Activated CD8-positive, alpha-beta T cell treated with anti-CD3 and anti-CD28 coated beads for 36 hours (primary cell): ENCODE data around the gene SCLY. TPM values are rescaled to one million over a fixed set of nuclear protein-coding genes. Genes with fewer than 3 reads are reported as not detected.

ENCODE experiments used
- ATAC-seq: fragments of 200-7000 bp; cut with Tn5 transposase; one replicate; pipeline ENCODE4 v1.10.0; 2021; ENCODE audit warnings: mild to moderate bottlenecking, moderate library complexity
- CTCF ChIA-PET: fragments of 350-600 bp; sonication (Branson Sonifier 250); formaldehyde crosslinking; loops from one replicate; lab custom pipeline; 2021; ENCODE audit warnings: antibody characterized with exemption; lab: Charles Lee
- POLR2A ChIA-PET: fragments of 350-600 bp; sonication (Branson Sonifier 250); formaldehyde crosslinking; loops from one replicate; lab custom pipeline; 2021; ENCODE audit warnings: antibody characterized with exemption; lab: Charles Lee
- DNase-seq: peaks from one replicate; pipeline ENCODE4 v3.0.0-alpha.2; 2020
- H3K27ac Mint-ChIP-seq: one replicate; pipeline ENCODE4 v1.8.0; 2021; ENCODE audit warnings: mild to moderate bottlenecking, mixed read lengths
- H3K27me3 Mint-ChIP-seq: one replicate; pipeline ENCODE4 v1.8.0; 2021; ENCODE audit warnings: mixed read lengths
- H3K36me3 Mint-ChIP-seq: one replicate; pipeline ENCODE4 v1.8.0; 2021; ENCODE audit warnings: low read depth, mixed read lengths
- H3K4me1 Mint-ChIP-seq: one replicate; pipeline ENCODE4 v1.8.0; 2021; ENCODE audit warnings: low read depth, mixed read lengths
- H3K4me3 Mint-ChIP-seq: one replicate; pipeline ENCODE4 v1.8.0; 2021; ENCODE audit warnings: mild to moderate bottlenecking, moderate library complexity, mixed read lengths
- H3K9me3 Mint-ChIP-seq: one replicate; pipeline ENCODE4 v1.8.0; 2021; ENCODE audit warnings: mixed read lengths
- intact Hi-C: fragments of 100-400 bp; cut with micrococcal nuclease; formaldehyde crosslinking; loops from one replicate; pipeline ENCODE4 v1.10.0; 2022
- total RNA-seq, 2 experiments: library from RNA; stranded (reverse); gene quantifications; one replicate each; pipeline ENCODE4 v1.2.3, GENCODE V29; 2021
- TF ChIP-seq, protein P1 (sequence below): fragments of 200-600 bp; IDR thresholded peaks from one replicate; pipeline ENCODE4 v1.8.0; 2022; ENCODE audit warnings: antibody characterized with exemption, mild to moderate bottlenecking

SCLY gene
- total RNA-seq, 2 experiments from 2014 or later = 77.9 to 93.2 TPM

DNA sequence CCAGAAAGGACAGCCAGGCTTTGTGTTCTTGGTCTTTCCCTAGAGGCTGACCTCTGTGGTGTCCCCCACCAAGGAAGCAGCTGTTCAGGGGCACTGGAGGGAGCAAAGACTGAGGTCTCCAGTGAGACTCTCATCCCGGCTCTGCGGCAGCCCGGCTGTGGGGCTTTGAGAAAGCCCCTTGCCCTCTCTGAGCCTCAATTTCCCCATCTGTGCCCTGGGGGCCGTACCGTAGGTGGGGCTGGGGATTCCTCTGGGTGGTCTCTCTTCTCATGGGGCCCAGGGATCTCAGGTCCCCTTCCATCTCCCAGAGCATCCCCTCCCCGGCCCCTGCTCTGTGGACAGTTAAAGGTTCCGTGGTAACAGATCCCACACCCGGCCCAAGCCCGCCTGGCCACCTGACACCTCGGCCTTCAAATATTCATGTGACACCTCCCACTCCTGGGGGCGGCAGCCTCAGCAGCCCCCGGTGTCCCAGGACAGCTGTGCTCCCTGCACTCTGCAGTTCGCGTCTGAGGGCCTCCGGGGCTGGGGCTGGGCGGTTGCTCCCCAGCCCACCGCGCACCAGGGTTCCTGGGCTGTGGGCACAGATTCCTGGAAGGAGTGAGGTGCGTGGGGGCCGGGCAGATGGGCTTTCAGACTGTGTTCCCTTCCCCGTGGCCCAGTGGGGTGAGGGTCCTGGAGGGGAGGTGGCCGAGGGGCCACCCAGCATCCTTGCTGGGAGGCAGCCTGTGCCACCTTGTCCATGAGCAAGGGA, 62.6 kb downstream of the SCLY start:
- ATAC-seq (no peak), DNase-seq (no peak)
- CTCF ChIA-PET = no interaction called here
- H3K27ac Mint-ChIP-seq = no peak overlapping the region
- intact Hi-C loops = no loop called here
- H3K27me3 Mint-ChIP-seq = no peaks in the 10 kb centered on the region
- no peak overlapping the region for H3K4me3 Mint-ChIP-seq
- H3K36me3 Mint-ChIP-seq = no peaks in the 10 kb centered on the region
- POLR2A ChIA-PET = no interaction called here
- no peaks in the 10 kb centered on the region for H3K4me1 Mint-ChIP-seq
- TF ChIP-seq, protein P1, sequence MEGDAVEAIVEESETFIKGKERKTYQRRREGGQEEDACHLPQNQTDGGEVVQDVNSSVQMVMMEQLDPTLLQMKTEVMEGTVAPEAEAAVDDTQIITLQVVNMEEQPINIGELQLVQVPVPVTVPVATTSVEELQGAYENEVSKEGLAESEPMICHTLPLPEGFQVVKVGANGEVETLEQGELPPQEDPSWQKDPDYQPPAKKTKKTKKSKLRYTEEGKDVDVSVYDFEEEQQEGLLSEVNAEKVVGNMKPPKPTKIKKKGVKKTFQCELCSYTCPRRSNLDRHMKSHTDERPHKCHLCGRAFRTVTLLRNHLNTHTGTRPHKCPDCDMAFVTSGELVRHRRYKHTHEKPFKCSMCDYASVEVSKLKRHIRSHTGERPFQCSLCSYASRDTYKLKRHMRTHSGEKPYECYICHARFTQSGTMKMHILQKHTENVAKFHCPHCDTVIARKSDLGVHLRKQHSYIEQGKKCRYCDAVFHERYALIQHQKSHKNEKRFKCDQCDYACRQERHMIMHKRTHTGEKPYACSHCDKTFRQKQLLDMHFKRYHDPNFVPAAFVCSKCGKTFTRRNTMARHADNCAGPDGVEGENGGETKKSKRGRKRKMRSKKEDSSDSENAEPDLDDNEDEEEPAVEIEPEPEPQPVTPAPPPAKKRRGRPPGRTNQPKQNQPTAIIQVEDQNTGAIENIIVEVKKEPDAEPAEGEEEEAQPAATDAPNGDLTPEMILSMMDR = no peak
- H3K9me3 Mint-ChIP-seq = no peaks in the 10 kb centered on the region

DNA sequence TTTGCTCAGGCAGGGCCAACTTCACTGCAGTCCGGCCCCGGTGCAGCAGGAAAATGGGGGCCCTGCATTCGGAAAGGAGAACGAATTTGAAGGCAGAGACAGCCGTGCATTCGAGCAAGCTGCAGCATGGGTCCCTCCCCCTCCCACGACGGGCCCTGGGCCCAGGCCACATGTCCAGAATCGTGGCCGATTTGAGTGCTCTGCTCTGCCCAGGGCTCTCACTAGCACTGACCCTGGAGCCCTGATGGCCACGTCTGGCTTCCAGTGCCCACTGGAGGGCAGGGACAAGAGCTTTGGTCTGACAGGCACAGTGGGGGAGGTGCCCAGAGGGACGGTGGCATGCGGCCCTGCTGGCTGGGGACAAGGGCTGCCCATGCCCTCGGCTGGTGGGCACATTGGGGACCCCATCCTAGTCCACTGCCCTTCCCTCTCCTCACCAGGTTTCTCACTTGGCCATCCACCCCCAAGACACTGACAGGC, 63.2 kb downstream of the SCLY start:
- ChIA-PET POLR2A (no interaction called here), CTCF (no interaction called here)
- Mint-ChIP-seq H3K4me3 (no peak overlapping the region), H3K27me3 (no peaks in the 10 kb centered on the region), H3K36me3 (no peaks in the 10 kb centered on the region), H3K4me1 (no peaks in the 10 kb centered on the region), H3K9me3 (no peaks in the 10 kb centered on the region), H3K27ac (no peak overlapping the region)
- TF ChIP-seq, protein P1 = no peak
- intact Hi-C loops = no loop called here
- DNase-seq (no peak), ATAC-seq (no peak)

DNA sequence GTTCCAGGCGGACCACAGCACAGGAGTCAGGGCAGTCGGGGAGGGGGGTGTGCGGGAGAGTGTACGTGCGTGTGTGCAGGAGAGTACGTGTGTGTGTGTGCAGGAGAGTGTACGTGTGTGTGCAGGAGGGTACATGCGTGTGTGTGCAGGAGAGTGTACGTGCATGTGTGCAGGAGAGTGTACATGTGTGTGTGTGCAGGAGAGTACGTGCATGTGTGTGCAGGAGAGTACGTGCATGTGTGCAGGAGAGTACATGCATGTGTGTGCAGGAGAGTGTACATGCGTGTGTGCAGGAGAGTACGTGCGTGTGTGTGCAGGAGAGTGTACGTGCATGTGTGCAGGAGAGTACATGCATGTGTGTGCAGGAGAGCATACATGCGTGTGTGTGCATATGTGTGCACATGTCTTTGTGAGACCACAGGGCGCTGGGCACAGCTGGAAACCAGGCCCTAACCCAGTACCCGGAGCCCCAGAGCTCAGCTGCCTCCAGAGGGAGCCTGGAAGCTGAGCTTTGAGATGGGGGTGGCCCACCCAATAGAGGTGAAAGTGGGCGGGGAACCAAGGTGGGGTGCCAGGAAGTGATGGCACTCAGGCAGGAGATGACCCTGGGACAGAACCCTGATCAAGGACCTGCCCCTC, 63.8 kb downstream of the SCLY start:
- ChIA-PET CTCF (no interaction called here), POLR2A (no interaction called here)
- H3K27me3 Mint-ChIP-seq = no peaks in the 10 kb centered on the region
- no peak for DNase-seq
- no peak for ATAC-seq
- intact Hi-C loops = no loop called here
- H3K4me1 Mint-ChIP-seq = no peaks in the 10 kb centered on the region
- H3K27ac Mint-ChIP-seq = no peak overlapping the region
- no peak overlapping the region for H3K4me3 Mint-ChIP-seq
- H3K9me3 Mint-ChIP-seq = no peaks in the 10 kb centered on the region
- H3K36me3 Mint-ChIP-seq = no peaks in the 10 kb centered on the region
- TF ChIP-seq, protein P1 = no peak

DNA sequence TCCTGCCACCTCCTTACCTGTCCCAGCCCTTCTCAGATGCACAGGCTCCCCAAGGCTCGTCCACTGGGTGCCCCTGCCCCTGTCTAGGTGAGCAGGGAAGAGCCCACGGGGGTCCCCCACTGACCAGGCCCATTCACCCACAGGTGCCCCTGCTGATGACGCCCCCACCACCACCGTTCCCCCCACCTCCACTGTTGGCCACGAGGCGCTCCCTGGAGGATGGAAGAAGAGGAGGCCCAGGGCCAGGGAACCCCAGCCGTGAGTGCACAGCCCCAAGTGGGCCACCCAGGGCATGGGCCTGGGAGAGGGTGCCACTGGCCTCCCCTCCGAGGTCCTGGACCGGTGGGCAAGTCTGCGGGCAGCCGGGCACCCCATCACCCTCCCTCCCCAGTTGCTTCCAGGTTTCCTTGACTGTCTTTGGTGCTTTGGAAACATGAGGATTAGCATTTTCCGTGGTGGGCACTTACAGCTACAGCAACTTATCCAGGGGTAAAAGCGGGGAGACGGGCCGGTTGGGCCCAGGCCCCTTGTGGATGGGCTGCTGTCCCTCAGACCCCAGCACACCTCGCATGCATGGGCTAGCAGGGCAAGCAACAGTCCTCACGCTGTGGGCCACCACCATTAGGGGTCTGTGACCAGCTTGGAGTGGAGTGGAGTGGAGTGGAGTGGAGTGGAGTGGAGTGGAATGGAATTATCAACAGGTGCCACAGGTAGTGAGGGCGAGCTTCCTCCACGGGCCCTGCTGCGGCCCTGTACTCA, 64.5 kb downstream of the SCLY start:
- Mint-ChIP-seq H3K27me3 (no peaks in the 10 kb centered on the region), H3K4me3 (no peak overlapping the region), H3K27ac (no peak overlapping the region), H3K9me3 (no peaks in the 10 kb centered on the region), H3K4me1 (no peaks in the 10 kb centered on the region), H3K36me3 (no peaks in the 10 kb centered on the region)
- ChIA-PET CTCF (no interaction called here), POLR2A (interaction anchor here (0.6 kb wide), 1 partner anchor 1882 kb away, joined by 3 read pairs; no protein-coding TSS in a partner anchor)
- DNase-seq (no peak), ATAC-seq (no peak)
- TF ChIP-seq, protein P1 = no peak
- intact Hi-C loops = no loop called here

DNA sequence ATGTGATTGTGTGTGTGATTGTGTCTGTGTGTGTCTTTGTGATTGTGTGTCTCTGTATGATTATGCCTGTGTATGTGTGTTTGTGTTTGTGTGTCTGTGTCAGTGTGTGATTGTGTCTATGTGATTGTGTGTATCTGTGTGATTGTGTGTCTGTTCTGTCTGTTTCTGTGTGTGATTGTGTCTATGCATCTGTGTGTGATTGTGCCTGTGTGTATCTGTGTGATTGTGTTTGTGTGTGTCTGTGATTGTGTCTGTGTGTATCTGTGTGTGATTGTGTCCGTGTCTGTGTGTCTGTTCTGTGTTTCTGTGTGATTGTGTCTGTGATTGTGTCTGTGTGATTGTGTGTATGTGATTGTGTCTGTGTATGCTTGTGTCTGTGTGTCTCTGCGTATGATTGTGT, 65.5 kb downstream of the SCLY start:
- H3K27me3 Mint-ChIP-seq = no peaks in the 10 kb centered on the region
- H3K4me3 Mint-ChIP-seq = no peak overlapping the region
- no peaks in the 10 kb centered on the region for H3K9me3 Mint-ChIP-seq
- no peak for ATAC-seq
- intact Hi-C loops = no loop called here
- TF ChIP-seq, protein P1 = no peak
- ChIA-PET POLR2A (no interaction called here), CTCF (no interaction called here)
- no peak for DNase-seq
- no peak overlapping the region for H3K27ac Mint-ChIP-seq
- no peaks in the 10 kb centered on the region for H3K4me1 Mint-ChIP-seq
- no peaks in the 10 kb centered on the region for H3K36me3 Mint-ChIP-seq
